PC-9 (cell line): ENCODE measurements around the gene DRAP1. TPM values are rescaled to one million over a fixed set of nuclear protein-coding genes. Genes with fewer than 3 reads are reported as not detected.

Experiments used
- BruUV-seq: library from RNA; stranded (reverse); fragments of 400-500 nt; replicated peaks from 2 replicates; lab custom pipeline; 2021; lab: Mats Ljungman, UMichigan
- CTCF ChIA-PET: fragments of 300-600 bp; sonication (Branson Sonifier 250); formaldehyde crosslinking; loops from one replicate; lab custom pipeline; 2022; ENCODE audit warnings: antibody characterized with exemption; lab: Charles Lee
- POLR2A ChIA-PET: fragments of 300-600 bp; sonication (Branson Sonifier 250); formaldehyde crosslinking; loops from one replicate; lab custom pipeline; 2022; ENCODE audit warnings: antibody characterized with exemption; ENCODE audit not compliant: unreplicated experiment; lab: Charles Lee
- DNase-seq, 2 experiments: peaks; one replicate each; pipeline versions ENCODE4 v3.0.0 to v3.0.0-alpha.2; 2015 to 2022; ENCODE audit warnings: mixed read lengths in 1 of 2
- H2AFZ ChIP-seq: fragments of 200-600 bp; sonication (generic); 2 replicates; pipeline ENCODE4 v1.8.1; 2017; ENCODE audit warnings: antibody characterized with exemption
- H3F3A ChIP-seq: fragments of 200-600 bp; sonication (generic); 2 replicates; pipeline ENCODE4 v1.8.1; 2017; ENCODE audit warnings: antibody characterized with exemption, mild to moderate bottlenecking, low read depth; ENCODE audit not compliant: insufficient read depth
- H3K27ac ChIP-seq: fragments of 200-600 bp; sonication (generic); 2 replicates; pipeline ENCODE4 v1.6.1; 2016; ENCODE audit warnings: mixed run types
- H3K27me3 ChIP-seq: fragments of 200-600 bp; sonication (generic); 2 replicates; pipeline ENCODE4 v1.6.1; 2016; ENCODE audit warnings: low read depth, mixed run types; ENCODE audit not compliant: insufficient read depth
- H3K36me3 ChIP-seq: fragments of 200-600 bp; sonication (generic); 2 replicates; pipeline ENCODE4 v1.6.1; 2016; ENCODE audit warnings: low read depth, mixed run types
- H3K4me1 ChIP-seq: fragments of 200-600 bp; sonication (generic); replicated peaks from 2 replicates; pipeline ENCODE4 v1.6.1; 2016; ENCODE audit warnings: mixed run types; ENCODE audit not compliant: insufficient read depth
- H3K4me2 ChIP-seq: fragments of 200-600 bp; sonication (generic); 2 replicates; pipeline ENCODE4 v1.6.1; 2017; ENCODE audit warnings: mixed run types
- H3K4me3 ChIP-seq: fragments of 200-600 bp; sonication (generic); 2 replicates; pipeline ENCODE4 v1.6.1; 2016; ENCODE audit warnings: mixed run types
- H3K79me2 ChIP-seq: fragments of 200-600 bp; sonication (generic); 2 replicates; pipeline ENCODE4 v1.6.1; 2017; ENCODE audit warnings: low read depth, mixed run types
- H3K9me2 ChIP-seq: fragments of 200-600 bp; sonication (generic); 2 replicates; pipeline ENCODE4 v1.8.1; 2017; ENCODE audit warnings: mild to moderate bottlenecking; ENCODE audit not compliant: insufficient read depth
- H3K9me3 ChIP-seq: fragments of 200-600 bp; sonication (generic); 2 replicates; pipeline ENCODE4 v1.8.1; 2016; ENCODE audit warnings: low read depth; ENCODE audit not compliant: insufficient read depth
- H4K20me1 ChIP-seq: fragments of 200-600 bp; sonication (generic); 2 replicates; pipeline ENCODE4 v1.8.1; 2017; ENCODE audit not compliant: insufficient read depth
- CTCF ChIP-seq: fragments of 200-600 bp; sonication (generic); conservative IDR thresholded peaks from 2 replicates; pipeline ENCODE4 v1.6.1; 2017; ENCODE audit warnings: mixed run types, antibody characterized with exemption, mild to moderate bottlenecking, moderate library complexity
- EZH2 ChIP-seq: fragments of 200-600 bp; sonication (generic); IDR thresholded peaks from 2 replicates; pipeline ENCODE4 v1.8.0; 2017; ENCODE audit warnings: antibody characterized with exemption, low read depth
- intact Hi-C: fragments of 100-400 bp; cut with micrococcal nuclease; formaldehyde crosslinking; loops from one replicate; pipeline ENCODE4 v1.10.0; 2022; ENCODE audit not compliant: unreplicated experiment
- total RNA-seq: library from RNA; stranded (reverse); gene quantifications from 2 replicates; pipeline ENCODE4 v1.2.3, GENCODE V29; 2021

Gene DRAP1
- total RNA-seq, 1 experiment from 2014 or later: 220 TPM

DNA sequence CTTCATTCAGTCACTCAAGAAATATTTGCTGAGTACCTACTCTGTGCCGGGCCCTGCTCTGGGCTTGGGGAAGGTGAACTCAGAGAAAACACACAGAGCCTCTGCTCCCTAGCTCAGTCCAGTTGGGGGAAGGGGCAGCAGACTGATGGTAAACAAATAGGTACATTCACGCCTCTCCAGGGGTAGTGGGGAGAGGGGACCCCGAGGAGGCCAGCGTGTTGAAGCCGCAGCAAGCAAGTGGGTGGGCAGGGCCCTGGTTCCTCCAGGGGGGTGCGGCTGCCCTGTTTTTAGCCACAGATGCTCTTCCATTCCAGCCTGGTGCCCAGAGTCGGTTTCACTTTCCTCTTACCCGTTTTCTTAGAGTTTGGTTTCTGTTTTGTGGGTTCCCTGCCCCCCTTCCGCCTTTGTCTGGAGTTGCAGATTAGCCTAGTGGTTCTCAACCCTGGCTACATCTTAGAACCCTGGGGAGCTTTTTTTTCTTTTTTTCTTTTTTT is 8.7 kb downstream of the DRAP1 start:
- Histone ChIP-seq H3K4me2 (no peak overlapping the region), H3F3A (peaks cover 18% of the 10 kb centered on the region; the same call in 1 of the 2 replicates), H3K4me3 (no peak overlapping the region), H4K20me1 (no peaks in the 10 kb centered on the region), H2AFZ (no peak overlapping the region), H3K9me3 (no peaks in the 10 kb centered on the region), H3K27me3 (no peaks in the 10 kb centered on the region), H3K9me2 (no peaks in the 10 kb centered on the region), H3K27ac (no peak overlapping the region), H3K36me3 (no peaks in the 10 kb centered on the region), H3K4me1 (no peaks in the 10 kb centered on the region), H3K79me2 (no peaks in the 10 kb centered on the region)
- CTCF ChIA-PET: no interaction called here
- no peak for DNase-seq
- POLR2A ChIA-PET: no interaction called here
- intact Hi-C loops: no loop called here
- no TSS peak for BruUV-seq
- TF ChIP-seq CTCF: no peak
- no peak for TF ChIP-seq EZH2

DNA sequence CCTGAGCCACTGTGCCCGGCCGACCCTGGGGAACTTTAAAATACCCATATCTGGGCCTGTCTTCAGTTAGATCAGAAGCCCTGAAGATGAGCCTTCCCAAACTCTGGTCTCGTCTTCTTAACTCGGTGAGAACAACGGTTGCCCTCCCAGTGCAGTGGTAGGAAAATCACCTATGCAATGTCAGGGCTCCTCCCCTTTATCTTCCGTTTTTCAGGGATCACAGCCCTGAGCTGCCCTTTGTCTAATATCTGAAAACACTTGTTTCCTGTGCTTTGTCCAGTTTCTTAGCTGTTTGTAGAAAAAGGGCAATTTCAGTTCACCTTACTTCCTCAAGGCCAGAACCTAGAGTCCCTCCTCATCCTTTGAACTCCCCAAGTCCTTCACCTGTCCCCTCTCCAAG is 9.4 kb downstream of the DRAP1 start:
- no peak overlapping the region for H3K27ac ChIP-seq
- H3K4me3 ChIP-seq: no peak overlapping the region
- BruUV-seq: no TSS peak
- no peak for DNase-seq
- TF ChIP-seq EZH2 (no peak), CTCF (no peak)
- no peaks in the 10 kb centered on the region for H4K20me1 ChIP-seq
- CTCF ChIA-PET: no interaction called here
- no peaks in the 10 kb centered on the region for H3K27me3 ChIP-seq
- intact Hi-C loops: no loop called here
- H3K4me2 ChIP-seq: no peak overlapping the region
- POLR2A ChIA-PET: interaction anchor here (0.5 kb wide), 1 partner anchor 217 kb away, joined by 21 read pairs; no protein-coding TSS in a partner anchor
- no peaks in the 10 kb centered on the region for H3K36me3 ChIP-seq
- no peak overlapping the region for H2AFZ ChIP-seq
- H3K4me1 ChIP-seq: no peaks in the 10 kb centered on the region
- peaks cover 18% of the 10 kb centered on the region; the same call in 1 of the 2 replicates for H3F3A ChIP-seq
- no peaks in the 10 kb centered on the region for H3K79me2 ChIP-seq
- H3K9me2 ChIP-seq: no peaks in the 10 kb centered on the region
- no peaks in the 10 kb centered on the region for H3K9me3 ChIP-seq

GRCh38 chr11:65931773-65932557 is 12.7 kb downstream of the DRAP1 start:
- H2AFZ ChIP-seq: no peak overlapping the region

More at GRCh38 chr11:65931773-65932557, 12.7 kb downstream of the DRAP1 start:
- no peak overlapping the region for H3K27ac ChIP-seq
- H3K9me3 ChIP-seq: no peaks in the 10 kb centered on the region
- H3K4me1 ChIP-seq: no peaks in the 10 kb centered on the region
- POLR2A ChIA-PET: no interaction called here
- CTCF ChIA-PET: interaction anchor here (0.6 to 1.2 kb wide), 2 partner anchors 20 to 337 kb away, joined by 3 to 6 read pairs; no protein-coding TSS in a partner anchor
- no peak overlapping the region for H3K4me2 ChIP-seq
- no peaks in the 10 kb centered on the region for H3K79me2 ChIP-seq
- H3F3A ChIP-seq: peaks cover 9% of the 10 kb centered on the region; the same call in 1 of the 2 replicates
- H3K27me3 ChIP-seq: no peaks in the 10 kb centered on the region
- intact Hi-C loops: no loop called here
- H3K9me2 ChIP-seq: no peaks in the 10 kb centered on the region
- DNase-seq: no peak
- H3K4me3 ChIP-seq: no peak overlapping the region
- no peaks in the 10 kb centered on the region for H4K20me1 ChIP-seq
- H3K36me3 ChIP-seq: no peaks in the 10 kb centered on the region
- TF ChIP-seq EZH2 (no peak), CTCF (no peak)
- BruUV-seq: no TSS peak
